Measurements from ENCODE around the gene PPP3CA. TPM values are rescaled to one million over a fixed set of nuclear protein-coding genes. Genes with fewer than 3 reads are reported as not detected.

Gene PPP3CA
- total RNA-seq, 1 experiment from 2014 or later = 40.2 TPM

DNA sequence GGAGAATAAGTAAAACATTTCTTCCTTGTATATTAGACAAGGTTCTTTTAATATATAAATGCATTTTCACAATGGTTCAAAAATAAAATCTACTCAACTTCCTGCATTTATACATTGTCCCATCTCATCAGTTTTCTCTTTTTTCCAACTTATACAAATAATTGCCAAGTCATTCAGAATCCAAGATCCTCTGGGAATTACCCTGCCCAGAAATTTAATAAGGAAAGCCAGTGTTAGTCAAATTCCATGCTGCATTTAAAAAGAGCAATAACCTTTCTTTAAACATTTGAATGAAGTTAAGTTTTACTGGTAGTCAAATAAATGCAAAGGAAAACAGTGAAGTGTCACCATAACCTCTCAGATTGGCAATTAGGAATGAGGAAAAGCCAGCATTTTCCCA, 357.9 kb downstream of the PPP3CA start:
- Histone ChIP-seq H3F3A (ENCODE audit: insufficient read depth, low read depth) (no peaks in the 10 kb centered on the region), H3K79me2 (ENCODE audit: low read depth) (no peaks in the 10 kb centered on the region), H3K36me3 (ENCODE audit: low read depth) (no peaks in the 10 kb centered on the region), H2AFZ (no peak overlapping the region), H3K9me3 (ENCODE audit: insufficient read depth, low read depth) (no peaks in the 10 kb centered on the region), H3K4me1 (replicated peaks; ENCODE audit: insufficient read depth) (no peaks in the 10 kb centered on the region), H3K27ac (no peak overlapping the region), H4K20me1 (ENCODE audit: insufficient read depth) (no peaks in the 10 kb centered on the region), H3K27me3 (ENCODE audit: insufficient read depth, low read depth) (no peaks in the 10 kb centered on the region), H3K4me3 (no peak overlapping the region), H3K4me2 (no peak overlapping the region), H3K9me2 (ENCODE audit: insufficient read depth) (no peaks in the 10 kb centered on the region)
- TF ChIP-seq CTCF (conservative IDR thresholded peaks at IDR 0.05) (no peak), EZH2 (IDR thresholded peaks at IDR 0.05; ENCODE audit: low read depth) (no peak)
- BruUV-seq (replicated peaks) = no TSS peak
- ChIA-PET CTCF (no interaction called here), POLR2A (ENCODE audit: unreplicated experiment) (no interaction called here)
- intact Hi-C loops (cut with micrococcal nuclease; ENCODE audit: unreplicated experiment) = no loop called here
- no peak for DNase-seq

DNA sequence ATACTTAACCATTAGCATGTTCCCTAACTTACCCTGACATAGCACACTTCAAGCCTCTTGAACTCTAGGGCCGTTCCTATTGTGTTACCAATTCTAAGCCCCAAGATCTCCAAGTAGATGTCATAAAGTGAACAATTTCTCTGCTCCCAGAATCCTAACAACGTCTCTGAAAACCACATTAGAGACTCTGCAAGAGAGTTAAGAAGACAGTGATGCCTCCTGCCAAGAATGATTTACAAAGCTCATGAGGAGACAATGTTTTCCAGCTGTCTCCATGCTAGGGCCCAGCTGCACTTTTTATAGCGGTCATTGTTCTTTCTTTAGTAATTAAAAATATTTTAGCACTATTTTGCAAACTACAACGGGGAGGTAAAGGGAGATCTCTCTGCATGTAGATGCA, 358.4 kb downstream of the PPP3CA start:
- no peak for DNase-seq
- Histone ChIP-seq H2AFZ (no peak overlapping the region), H3K27ac (no peak overlapping the region), H3F3A (ENCODE audit: insufficient read depth, low read depth) (no peaks in the 10 kb centered on the region), H3K4me3 (no peak overlapping the region), H3K4me2 (no peak overlapping the region), H3K9me2 (ENCODE audit: insufficient read depth) (no peaks in the 10 kb centered on the region), H3K36me3 (ENCODE audit: low read depth) (no peaks in the 10 kb centered on the region), H3K79me2 (ENCODE audit: low read depth) (no peaks in the 10 kb centered on the region), H3K4me1 (replicated peaks; ENCODE audit: insufficient read depth) (no peaks in the 10 kb centered on the region), H3K27me3 (ENCODE audit: insufficient read depth, low read depth) (no peaks in the 10 kb centered on the region), H3K9me3 (ENCODE audit: insufficient read depth, low read depth) (no peaks in the 10 kb centered on the region), H4K20me1 (ENCODE audit: insufficient read depth) (no peaks in the 10 kb centered on the region)
- intact Hi-C loops (cut with micrococcal nuclease; ENCODE audit: unreplicated experiment) = no loop called here
- TF ChIP-seq EZH2 (IDR thresholded peaks at IDR 0.05; ENCODE audit: low read depth) = no peak
- TF ChIP-seq CTCF (conservative IDR thresholded peaks at IDR 0.05) = no peak
- ChIA-PET POLR2A (ENCODE audit: unreplicated experiment) (no interaction called here), CTCF (no interaction called here)
- no TSS peak for BruUV-seq (replicated peaks)

DNA sequence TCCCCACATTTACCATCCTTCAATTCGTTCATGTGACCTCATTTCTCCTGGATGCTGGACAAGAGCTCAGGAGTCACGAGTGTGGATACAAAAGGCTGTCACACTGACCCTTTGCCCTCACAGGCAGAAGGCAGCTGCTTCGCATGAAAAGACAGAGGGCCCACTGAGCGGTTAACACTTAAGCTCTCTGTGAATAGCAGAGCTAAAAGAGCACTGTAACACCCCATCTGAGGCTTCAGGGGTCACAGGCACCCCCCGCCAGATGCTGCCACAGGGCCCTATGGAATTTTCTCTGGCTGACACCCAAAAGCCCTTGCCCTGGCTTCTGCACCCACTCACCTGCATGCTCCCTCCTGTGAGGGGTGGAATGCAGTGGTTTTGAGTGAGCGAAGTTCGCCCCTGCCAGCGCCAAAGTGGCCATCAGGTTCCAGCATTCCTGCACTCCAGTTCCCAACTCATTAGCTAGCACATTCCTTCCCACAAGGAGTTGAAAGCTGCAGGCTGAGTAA, 360.9 kb downstream of the PPP3CA start:
- no peak overlapping the region for H3K4me2 ChIP-seq
- H2AFZ ChIP-seq = no peak overlapping the region
- no peak overlapping the region for H3K4me3 ChIP-seq
- intact Hi-C loops (cut with micrococcal nuclease; ENCODE audit: unreplicated experiment) = no loop called here
- H3K27me3 ChIP-seq (ENCODE audit: insufficient read depth, low read depth) = no peaks in the 10 kb centered on the region
- no peaks in the 10 kb centered on the region for H3K4me1 ChIP-seq (replicated peaks; ENCODE audit: insufficient read depth)
- no peaks in the 10 kb centered on the region for H3F3A ChIP-seq (ENCODE audit: insufficient read depth, low read depth)
- no TSS peak for BruUV-seq (replicated peaks)
- H3K27ac ChIP-seq = no peak overlapping the region
- H3K9me3 ChIP-seq (ENCODE audit: insufficient read depth, low read depth) = no peaks in the 10 kb centered on the region
- TF ChIP-seq CTCF (conservative IDR thresholded peaks at IDR 0.05) = no peak
- TF ChIP-seq EZH2 (IDR thresholded peaks at IDR 0.05; ENCODE audit: low read depth) = no peak
- no peak for DNase-seq
- ChIA-PET CTCF (no interaction called here), POLR2A (ENCODE audit: unreplicated experiment) (no interaction called here)
- H3K9me2 ChIP-seq (ENCODE audit: insufficient read depth) = no peaks in the 10 kb centered on the region
- no peaks in the 10 kb centered on the region for H3K79me2 ChIP-seq (ENCODE audit: low read depth)
- H4K20me1 ChIP-seq (ENCODE audit: insufficient read depth) = no peaks in the 10 kb centered on the region
- H3K36me3 ChIP-seq (ENCODE audit: low read depth) = no peaks in the 10 kb centered on the region
